Chondrocyte (in vitro differentiated cells): ENCODE measurements around the gene CEP85. TPM values are rescaled to one million over a fixed set of nuclear protein-coding genes. Genes with fewer than 3 reads are reported as not detected.

Experiments
- DNase-seq: peaks from one replicate; pipeline ENCODE4 v3.0.0; 2021; ENCODE audit warnings: mixed read lengths, low spot score
- H3K27ac Mint-ChIP-seq: one replicate; pipeline ENCODE4 v1.8.0; 2021; ENCODE audit warnings: mild to moderate bottlenecking, moderate library complexity, mixed read lengths; ENCODE audit not compliant: unreplicated experiment
- H3K27me3 Mint-ChIP-seq: 2 replicates; pipeline ENCODE4 v1.8.0; 2021; ENCODE audit warnings: low read depth, mixed read lengths
- H3K36me3 Mint-ChIP-seq: 2 replicates; pipeline ENCODE4 v1.8.0; 2021; ENCODE audit warnings: low read depth, mixed read lengths
- H3K4me1 Mint-ChIP-seq: 2 replicates; pipeline ENCODE4 v1.8.0; 2021; ENCODE audit warnings: low read depth, mild to moderate bottlenecking, mixed read lengths
- H3K4me3 Mint-ChIP-seq: one replicate; pipeline ENCODE4 v1.8.0; 2021; ENCODE audit warnings: mild to moderate bottlenecking, moderate library complexity, mixed read lengths; ENCODE audit not compliant: unreplicated experiment
- H3K9me3 Mint-ChIP-seq: 2 replicates; pipeline ENCODE4 v1.8.0; 2021; ENCODE audit warnings: low read depth, mixed read lengths
- CTCF ChIP-seq: fragments of 200-600 bp; sonication (generic); IDR thresholded peaks from 2 replicates; pipeline ENCODE4 v1.5.0; 2021; ENCODE audit warnings: antibody characterized with exemption, mild to moderate bottlenecking, moderate library complexity
- total RNA-seq: library from RNA; stranded (reverse); gene quantifications from 3 replicates; pipeline ENCODE4 v1.2.1, GENCODE V29; 2021

CEP85 gene
- total RNA-seq, 1 donor from 2014 or later: 13.1 TPM

- no peak overlapping the region for H3K4me3 Mint-ChIP-seq
- DNase-seq: no peak
- no peak for TF ChIP-seq CTCF
- H3K27ac Mint-ChIP-seq: no peak overlapping the region
- H3K27me3 Mint-ChIP-seq: peaks cover 7% of the 10 kb centered on the region
- peaks cover 1% of the 10 kb centered on the region for H3K36me3 Mint-ChIP-seq
- H3K4me1 Mint-ChIP-seq: no peaks in the 10 kb centered on the region
- H3K9me3 Mint-ChIP-seq: no peaks in the 10 kb centered on the region
Observed at GRCh38 chr1:26189751-26190275, 44.2 kb upstream of the CEP85 start.

- Mint-ChIP-seq H3K36me3 (peaks cover 1% of the 10 kb centered on the region), H3K27ac (no peak within 1 kb of the TSS), H3K9me3 (no peaks in the 10 kb centered on the region), H3K4me3 (no peak within 1 kb of the TSS), H3K27me3 (peaks cover 9% of the 10 kb centered on the region), H3K4me1 (no peaks in the 10 kb centered on the region)
- TF ChIP-seq CTCF: peak; percentile 35
- DNase-seq: no peak
Observed at GRCh38 chr1:26190373-26190987, 43.5 kb upstream of the CEP85 start, which contains the start of gene CATSPER4. Gene CATSPER4 (plus strand): TSS chr1:26190602. CDS start chr1:26190628, 26 bp downstream.

- Mint-ChIP-seq H3K4me1 (no peaks in the 10 kb centered on the region), H3K36me3 (peaks cover 1% of the 10 kb centered on the region), H3K4me3 (no peak overlapping the region), H3K27ac (no peak overlapping the region), H3K27me3 (peaks cover 12% of the 10 kb centered on the region), H3K9me3 (no peaks in the 10 kb centered on the region)
- TF ChIP-seq CTCF: no peak
- no peak for DNase-seq
Observed at GRCh38 chr1:26191739-26192138, 42.3 kb upstream of the CEP85 start.

- no peak for TF ChIP-seq CTCF
- Mint-ChIP-seq H3K36me3 (no peaks in the 10 kb centered on the region), H3K27ac (no peak overlapping the region), H3K4me3 (no peak overlapping the region), H3K4me1 (no peaks in the 10 kb centered on the region), H3K27me3 (peaks cover 22% of the 10 kb centered on the region), H3K9me3 (no peaks in the 10 kb centered on the region)
- no peak for DNase-seq
Observed at GRCh38 chr1:26195805-26196204, 38.2 kb upstream of the CEP85 start.

GRCh38 chr1:26197301-26197700, 36.7 kb upstream of the CEP85 start:
- Mint-ChIP-seq H3K27ac (no peak overlapping the region), H3K27me3 (peaks cover 22% of the 10 kb centered on the region), H3K4me3 (no peak overlapping the region), H3K4me1 (no peaks in the 10 kb centered on the region), H3K9me3 (no peaks in the 10 kb centered on the region), H3K36me3 (no peaks in the 10 kb centered on the region)
- no peak for TF ChIP-seq CTCF
- DNase-seq: no peak
